Measurements from ENCODE around the gene TYW1B.
"Not testable (repeated sequence)": the region's sequence is repeated elsewhere in the genome, so short reads cannot be mapped to it uniquely, and the experiment has no call there.

TYW1B gene

DNA sequence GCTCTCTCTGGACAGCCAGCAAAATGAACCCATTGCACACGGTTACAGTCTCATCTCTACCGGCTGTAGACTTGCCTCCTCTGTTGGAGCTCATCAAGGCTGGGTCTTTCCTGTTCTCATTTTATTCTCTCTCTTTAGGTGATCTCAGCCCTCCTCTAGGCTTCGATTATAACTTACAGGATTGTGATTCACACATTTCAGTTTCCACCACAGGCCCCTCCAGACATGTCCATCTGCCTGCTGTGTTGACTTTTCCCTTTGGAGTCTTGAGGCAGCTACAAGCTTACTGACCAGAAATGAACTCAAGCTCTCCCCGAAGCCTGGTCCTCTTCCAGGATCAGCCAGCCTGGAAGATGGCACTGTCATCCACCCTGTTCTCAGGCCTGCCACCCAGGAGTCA, 268.5 kb downstream of the TYW1B start:
- DNase-seq (ENCODE audit: low read depth, low spot score): not testable (repeated sequence)

DNA sequence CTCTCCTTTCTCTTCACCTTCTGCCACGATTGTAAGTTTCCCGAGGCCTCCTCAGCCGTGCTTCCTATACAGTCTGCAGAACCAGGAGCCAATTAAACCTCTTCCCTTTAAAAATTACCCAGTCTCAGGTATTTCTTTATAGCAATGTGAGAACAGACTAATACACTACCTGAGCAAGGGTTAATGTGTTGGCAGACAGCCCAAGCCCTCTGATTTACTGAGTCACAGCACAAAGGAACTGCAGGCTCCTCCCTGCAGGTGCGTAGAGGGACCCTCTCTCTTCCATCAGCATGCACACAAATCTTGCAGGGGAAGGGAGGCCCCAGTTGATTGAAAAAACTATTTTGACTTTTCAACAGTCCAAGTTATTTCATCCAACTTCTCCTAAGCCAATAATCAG, 271.3 kb downstream of the TYW1B start:
- not testable (repeated sequence) for DNase-seq (ENCODE audit: low read depth, low spot score)

DNA sequence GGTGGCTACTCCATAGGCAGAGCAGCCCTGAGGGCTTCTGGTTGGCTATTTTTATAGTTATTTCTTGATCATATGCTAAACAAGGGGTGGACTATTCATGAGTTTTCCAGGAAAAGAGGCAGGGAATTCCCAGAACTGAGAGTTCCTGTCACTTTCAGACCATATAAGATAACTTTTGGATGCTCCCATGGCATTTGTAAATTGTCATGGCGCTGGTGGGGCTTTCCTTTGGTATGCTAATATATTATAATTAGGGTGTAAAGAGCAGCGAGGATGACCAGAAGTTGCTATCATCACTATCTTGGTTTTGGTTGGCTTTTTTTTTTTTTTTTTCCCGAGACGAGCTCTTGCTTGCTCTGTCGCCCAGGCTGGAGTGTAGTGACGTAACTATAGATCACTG, 272.8 kb downstream of the TYW1B start:
- not testable (repeated sequence) for DNase-seq (ENCODE audit: low read depth, low spot score)

DNA sequence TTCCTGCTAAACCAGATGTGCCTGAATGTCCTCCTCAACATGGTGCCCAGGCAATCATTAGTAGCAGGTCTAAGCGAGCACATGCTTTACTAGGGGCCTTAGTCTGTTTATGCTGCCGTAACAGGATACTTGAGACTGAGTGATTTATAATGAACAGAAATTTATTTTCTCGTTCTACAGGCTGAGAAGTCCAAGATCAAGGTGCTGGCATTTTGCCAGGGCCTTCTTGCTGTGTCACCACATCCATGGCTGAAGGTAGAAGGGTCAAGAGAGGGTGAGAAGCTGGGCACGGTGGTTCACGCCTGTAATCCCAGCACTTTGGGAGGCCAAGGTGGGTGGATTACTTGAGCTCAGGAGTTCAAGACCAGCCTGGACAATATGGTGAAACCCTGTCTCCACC, 273.6 kb downstream of the TYW1B start:
- not testable (repeated sequence) for DNase-seq (ENCODE audit: low read depth, low spot score)

DNA sequence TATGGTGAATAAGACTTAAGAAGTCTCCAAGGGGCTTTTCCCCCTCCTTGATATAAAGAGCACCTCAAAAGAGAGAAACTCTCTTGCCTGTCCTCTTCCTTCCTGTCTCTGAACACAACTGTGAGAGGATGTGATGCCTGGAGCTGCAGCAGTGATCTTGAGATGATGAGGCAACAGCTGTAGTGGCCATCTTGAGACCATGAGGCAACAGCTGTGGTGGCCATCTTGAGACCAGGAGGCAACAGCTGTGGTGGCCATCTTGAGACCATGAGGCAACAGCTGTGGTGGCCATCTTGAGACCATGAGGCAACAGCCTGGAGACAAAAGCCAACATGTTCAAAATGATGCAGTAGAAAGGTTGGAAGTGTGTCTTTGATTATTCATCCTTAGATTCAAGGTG, 277.5 kb downstream of the TYW1B start:
- not testable (repeated sequence) for DNase-seq (ENCODE audit: low read depth, low spot score)

DNA sequence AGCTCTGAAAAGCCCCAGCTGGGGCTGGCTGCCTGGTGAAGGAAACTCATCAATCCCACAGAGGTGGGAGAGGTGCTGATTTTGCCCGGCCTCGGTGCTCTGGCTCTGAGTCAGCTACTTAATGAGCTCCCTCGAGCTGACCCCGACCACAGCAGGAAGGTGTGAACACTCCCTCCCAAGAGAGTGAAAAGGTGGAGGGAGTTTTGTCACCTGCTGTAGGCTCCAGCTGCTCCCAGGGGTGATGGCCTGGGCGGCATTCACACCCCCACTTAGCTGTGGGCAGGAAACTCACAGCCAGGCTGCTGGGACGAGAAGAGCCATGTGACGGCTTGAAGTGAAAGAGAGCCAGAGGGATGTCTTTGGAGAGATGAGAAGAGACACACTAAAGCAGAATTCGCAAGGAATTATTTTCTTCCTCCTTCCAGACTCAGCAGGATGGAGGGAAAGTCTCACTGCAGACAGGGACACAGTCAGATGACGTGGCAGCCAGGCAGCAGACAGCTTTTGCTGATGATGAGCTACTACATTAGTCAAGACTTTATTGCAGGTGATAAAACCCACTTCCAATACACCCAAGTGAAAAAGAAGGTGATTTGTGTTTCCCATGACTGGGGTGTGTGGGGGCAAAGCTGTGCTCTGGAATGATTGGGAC, 281.3 kb downstream of the TYW1B start:
- DNase-seq (ENCODE audit: low read depth, low spot score): peak; percentile 22

DNA sequence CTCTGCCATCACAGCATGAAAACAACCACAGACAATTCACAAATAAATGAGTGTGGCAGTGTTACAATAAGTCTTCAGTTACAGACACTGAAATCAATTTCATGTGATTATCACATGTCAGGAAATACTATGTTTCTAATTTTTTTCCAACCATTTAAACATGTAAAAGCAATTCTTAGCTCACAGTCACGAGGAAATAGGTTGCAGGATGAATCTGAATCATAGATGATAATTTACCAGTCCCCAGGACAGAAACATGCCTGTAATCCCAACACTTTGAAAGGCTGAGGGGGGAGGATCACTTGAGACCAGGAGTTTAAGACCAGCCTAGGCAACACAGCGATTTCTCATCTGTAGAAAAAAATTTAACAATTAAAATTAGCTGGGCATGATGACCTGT, 283.5 kb downstream of the TYW1B start:
- not testable (repeated sequence) for DNase-seq (ENCODE audit: low read depth, low spot score)

DNA sequence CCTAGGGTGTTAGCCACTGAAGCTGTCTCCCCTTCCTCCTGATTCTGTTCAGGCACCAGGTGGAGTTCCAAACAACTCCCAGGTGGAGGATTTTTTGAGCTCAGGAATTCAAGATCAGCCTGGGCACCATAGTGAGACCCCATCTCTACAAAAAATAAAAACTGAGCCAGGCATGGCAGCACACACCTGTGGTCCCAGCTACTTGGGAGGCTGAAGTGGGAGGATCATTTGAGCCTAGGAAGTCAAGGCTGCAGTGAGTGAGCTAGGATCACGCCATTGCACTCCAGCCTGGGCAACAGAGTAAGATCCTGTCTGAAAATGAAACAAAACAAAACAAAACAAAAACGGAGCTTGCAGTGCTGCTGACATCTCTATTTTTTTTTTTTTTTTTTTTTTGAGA, 287.1 kb downstream of the TYW1B start:
- DNase-seq (ENCODE audit: low read depth, low spot score): no peak

DNA sequence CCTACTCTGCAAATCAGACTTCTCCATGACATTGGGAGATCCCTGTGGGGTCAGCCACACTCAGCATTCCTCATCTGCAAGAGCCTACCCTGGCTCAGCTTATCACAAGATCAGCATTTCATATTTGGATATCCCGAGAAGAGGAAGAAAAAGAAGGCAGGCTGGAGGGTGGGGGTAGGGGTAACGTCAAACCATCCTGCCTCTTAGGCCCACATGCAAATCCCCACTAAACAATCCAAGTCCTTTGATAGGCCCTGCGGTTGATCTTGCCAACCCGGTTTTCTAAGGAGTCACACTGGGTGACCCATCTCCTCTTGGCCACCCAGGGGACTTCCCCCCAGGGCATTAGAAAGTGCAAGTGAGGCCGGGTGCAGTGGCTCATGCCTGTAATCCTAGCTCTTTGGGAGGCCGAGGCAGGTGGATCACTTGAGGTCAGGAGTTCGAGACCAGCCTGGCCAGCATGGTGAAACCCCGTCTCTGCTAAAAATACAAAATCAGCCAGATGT, 287.8 kb downstream of the TYW1B start:
- DNase-seq (ENCODE audit: low read depth, low spot score): no peak

DNA sequence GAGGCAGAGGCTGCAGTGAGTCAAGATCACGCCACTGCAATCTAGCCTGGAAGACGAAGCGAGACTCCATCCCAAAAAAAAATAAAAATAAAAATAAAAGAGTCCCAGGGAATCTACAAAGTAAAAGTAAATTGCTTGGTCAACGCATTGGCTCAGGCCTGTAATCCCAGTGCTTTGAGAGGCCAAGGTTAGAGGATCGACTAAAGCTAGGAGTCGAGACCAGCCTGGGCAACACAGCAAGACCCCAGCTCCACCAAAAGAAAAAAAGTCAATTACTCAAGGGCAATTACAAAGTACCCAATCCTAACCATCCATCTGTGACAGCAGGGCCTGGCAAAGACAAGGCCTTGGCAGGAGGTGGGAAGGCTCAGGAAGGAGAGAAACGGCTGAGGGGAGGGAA, 288.3 kb downstream of the TYW1B start:
- no peak for DNase-seq (ENCODE audit: low read depth, low spot score)

DNA sequence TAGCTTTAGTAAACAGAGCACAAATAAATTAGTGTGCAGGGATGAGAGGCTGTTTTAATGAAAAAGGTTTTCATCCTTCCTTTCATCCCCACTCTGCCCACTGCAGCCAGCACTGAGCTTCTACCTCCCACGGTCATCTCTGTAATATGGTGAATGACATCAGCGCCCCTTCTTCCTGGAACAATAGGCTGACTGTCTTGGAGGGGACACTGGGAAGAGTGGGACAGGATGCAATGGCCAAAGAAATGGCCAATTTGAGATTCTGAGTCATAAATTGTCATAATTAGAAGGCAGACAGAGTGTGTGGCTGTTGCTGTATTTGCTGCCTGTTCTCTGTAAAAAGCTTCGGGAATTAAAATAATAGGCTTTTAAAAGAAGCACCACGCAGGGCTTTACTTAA, 289.1 kb downstream of the TYW1B start:
- no peak for DNase-seq (ENCODE audit: low read depth, low spot score)

DNA sequence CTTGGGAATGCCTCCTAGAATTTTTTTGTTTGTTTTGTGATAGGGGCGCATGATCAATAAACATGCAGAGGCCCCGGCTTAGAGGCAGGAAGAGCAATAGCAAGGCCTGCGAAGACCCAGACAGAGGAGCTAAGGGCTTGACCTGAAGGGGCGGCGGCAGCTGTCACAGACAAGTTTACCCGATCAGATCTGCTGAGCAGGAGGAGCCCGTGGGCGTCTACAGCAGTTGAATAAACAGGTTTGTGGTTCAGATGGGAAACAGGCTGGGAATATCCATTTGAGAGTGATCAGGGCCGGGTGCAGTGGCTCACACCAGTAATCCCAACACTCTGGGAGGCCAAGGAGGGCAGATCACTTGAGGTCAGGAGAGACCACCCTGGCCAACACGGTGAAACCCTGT, 289.9 kb downstream of the TYW1B start:
- DNase-seq (ENCODE audit: low read depth, low spot score): peak; percentile 22

DNA sequence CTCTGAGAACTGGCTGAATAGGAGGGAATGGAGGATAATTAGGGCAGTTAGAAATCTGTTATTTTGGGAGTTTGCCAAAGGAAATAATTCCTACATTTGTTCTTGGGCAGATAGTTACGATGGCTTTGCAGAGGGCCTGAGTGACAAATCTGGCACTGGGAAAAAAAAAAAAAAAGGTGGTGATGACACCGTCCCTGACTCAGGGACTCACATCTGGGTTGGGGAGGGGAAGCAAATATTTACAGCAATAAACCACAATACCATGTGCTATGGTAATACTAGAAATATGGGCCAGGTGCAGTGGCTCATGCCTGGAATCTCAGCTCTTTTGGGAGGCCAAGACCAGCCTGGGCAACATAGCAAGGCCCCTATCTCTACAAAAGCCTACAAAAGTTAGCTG, 292.0 kb downstream of the TYW1B start:
- not testable (repeated sequence) for DNase-seq (ENCODE audit: low read depth, low spot score)

DNA sequence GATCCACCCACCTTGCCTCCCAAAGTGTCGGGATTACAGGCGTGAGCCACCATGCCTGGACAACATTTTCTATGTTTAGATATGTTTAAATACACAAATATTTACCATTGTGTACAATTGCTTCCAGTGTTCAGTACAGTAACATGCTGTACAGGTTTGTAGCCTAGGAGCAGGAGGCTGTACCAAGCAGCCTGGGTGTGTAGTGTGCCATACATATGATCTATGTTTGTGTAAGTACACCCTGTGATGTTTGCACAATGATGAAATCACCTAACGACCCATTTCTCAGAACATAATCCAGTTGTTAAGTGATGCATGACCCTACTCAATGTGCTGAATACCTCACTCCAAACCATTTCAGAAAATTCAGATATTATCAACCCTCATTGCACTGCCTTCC, 297.0 kb downstream of the TYW1B start:
- DNase-seq (ENCODE audit: low read depth, low spot score): not testable (repeated sequence)

All from ELF-1 (cell line).